Measurements from ENCODE around the gene RUNX1. TPM values are rescaled to one million over a fixed set of nuclear protein-coding genes. Genes with fewer than 3 reads are reported as not detected.

RUNX1 gene
- total and polyA plus RNA-seq, 10 of the 15 experiments (the other 5 are each of a cell fraction or from before 2014, with no cell fraction given): 0.90 to 15.2 (median 4.1) TPM

DNA sequence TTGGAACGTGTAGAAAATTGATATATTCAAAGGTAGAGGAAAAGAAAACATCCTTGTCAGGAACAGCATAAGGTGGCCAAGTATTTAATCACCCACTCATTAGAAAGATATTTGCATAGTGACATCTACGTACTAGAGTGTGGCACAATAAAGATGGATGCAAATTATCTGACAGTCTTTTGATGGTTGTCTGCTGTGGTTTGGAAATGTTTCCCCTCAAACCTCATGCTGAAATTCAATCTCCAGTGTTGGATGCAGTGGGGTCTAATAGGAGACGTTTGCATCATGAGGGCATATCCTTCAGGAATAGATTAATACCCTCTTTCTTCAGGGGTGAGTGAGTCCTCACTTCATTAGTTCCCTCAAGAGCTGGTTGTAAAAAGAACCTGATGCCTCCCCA, 34.1 kb upstream of the RUNX1 start:
- SMC1A ChIA-PET (ENCODE audit: uncharacterized antibody, unreplicated experiment): no interaction called here
- in situ Hi-C loops (cut with MboI) (no loop called here), intact Hi-C loops (cut with micrococcal nuclease; ENCODE audit: unreplicated experiment) (no loop called here)
- no peaks in the 10 kb centered on the region for H3K9me3 ChIP-seq (replicated peaks; ENCODE audit: control insufficient read depth, insufficient read depth, low read length)
- FAIRE-seq (no peak), ATAC-seq (no peak), DNase-seq (ENCODE audit: low read depth, low spot score) (no peak)
- H3K4me2 ChIP-seq (ENCODE audit: control insufficient read depth, insufficient read depth): no peak overlapping the region
- RAD21 ChIA-PET (ENCODE audit: unreplicated experiment): no interaction called here
- 25% methylated on average over 3 of the region's 3 CpGs for WGBS (ENCODE audit: insufficient coverage, insufficient replicate concordance, low lambda C conversion rate, missing lambda C conversion rate)
- no peak overlapping the region for H3K9ac ChIP-seq (ENCODE audit: control insufficient read depth, insufficient read depth, low read length)
- no peaks in the 10 kb centered on the region for H3K36me3 ChIP-seq (ENCODE audit: control insufficient read depth in 2 of 2, insufficient read depth in 2 of 2, low read length in 1 of 2)
- CTCF ChIA-PET: no interaction called here
- H3K79me2 ChIP-seq (ENCODE audit: control insufficient read depth, insufficient read depth, low read length): no peaks in the 10 kb centered on the region
- no peak overlapping the region for H2AFZ ChIP-seq (ENCODE audit: control insufficient read depth, low read depth, low read length)
- BruUV-seq (replicated peaks): no TSS peak
- no peak overlapping the region for H3K4me3 ChIP-seq
- H4K20me1 ChIP-seq (ENCODE audit: control insufficient read depth, insufficient read depth): no peaks in the 10 kb centered on the region
- H3K27ac ChIP-seq (ENCODE audit: control insufficient read depth, insufficient read depth): no peak overlapping the region
- POLR2A ChIA-PET: no interaction called here
- H3K27me3 ChIP-seq (replicated peaks in 1 of 2; ENCODE audit: control insufficient read depth in 2 of 2, insufficient read depth in 2 of 2, low read length in 1 of 2): no peaks in the 10 kb centered on the region
- no peaks in the 10 kb centered on the region for H3K4me1 ChIP-seq (ENCODE audit: control insufficient read depth, insufficient read depth, low read length)
- TF ChIP-seq RCOR1 (conservative IDR thresholded peaks at IDR 0.05; ENCODE audit: low read depth, low read length): no peak
- TF ChIP-seq, protein P1, sequence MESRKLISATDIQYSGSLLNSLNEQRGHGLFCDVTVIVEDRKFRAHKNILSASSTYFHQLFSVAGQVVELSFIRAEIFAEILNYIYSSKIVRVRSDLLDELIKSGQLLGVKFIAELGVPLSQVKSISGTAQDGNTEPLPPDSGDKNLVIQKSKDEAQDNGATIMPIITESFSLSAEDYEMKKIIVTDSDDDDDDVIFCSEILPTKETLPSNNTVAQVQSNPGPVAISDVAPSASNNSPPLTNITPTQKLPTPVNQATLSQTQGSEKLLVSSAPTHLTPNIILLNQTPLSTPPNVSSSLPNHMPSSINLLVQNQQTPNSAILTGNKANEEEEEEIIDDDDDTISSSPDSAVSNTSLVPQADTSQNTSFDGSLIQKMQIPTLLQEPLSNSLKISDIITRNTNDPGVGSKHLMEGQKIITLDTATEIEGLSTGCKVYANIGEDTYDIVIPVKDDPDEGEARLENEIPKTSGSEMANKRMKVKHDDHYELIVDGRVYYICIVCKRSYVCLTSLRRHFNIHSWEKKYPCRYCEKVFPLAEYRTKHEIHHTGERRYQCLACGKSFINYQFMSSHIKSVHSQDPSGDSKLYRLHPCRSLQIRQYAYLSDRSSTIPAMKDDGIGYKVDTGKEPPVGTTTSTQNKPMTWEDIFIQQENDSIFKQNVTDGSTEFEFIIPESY (IDR thresholded peaks at IDR 0.05): no peak
- TF ChIP-seq, protein P2, sequence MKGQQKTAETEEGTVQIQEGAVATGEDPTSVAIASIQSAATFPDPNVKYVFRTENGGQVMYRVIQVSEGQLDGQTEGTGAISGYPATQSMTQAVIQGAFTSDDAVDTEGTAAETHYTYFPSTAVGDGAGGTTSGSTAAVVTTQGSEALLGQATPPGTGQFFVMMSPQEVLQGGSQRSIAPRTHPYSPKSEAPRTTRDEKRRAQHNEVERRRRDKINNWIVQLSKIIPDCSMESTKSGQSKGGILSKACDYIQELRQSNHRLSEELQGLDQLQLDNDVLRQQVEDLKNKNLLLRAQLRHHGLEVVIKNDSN (IDR thresholded peaks at IDR 0.05; ENCODE audit: borderline replicate concordance, extremely low read length, insufficient read depth, low read depth, low read length): no peak
- TF ChIP-seq, protein P3, sequence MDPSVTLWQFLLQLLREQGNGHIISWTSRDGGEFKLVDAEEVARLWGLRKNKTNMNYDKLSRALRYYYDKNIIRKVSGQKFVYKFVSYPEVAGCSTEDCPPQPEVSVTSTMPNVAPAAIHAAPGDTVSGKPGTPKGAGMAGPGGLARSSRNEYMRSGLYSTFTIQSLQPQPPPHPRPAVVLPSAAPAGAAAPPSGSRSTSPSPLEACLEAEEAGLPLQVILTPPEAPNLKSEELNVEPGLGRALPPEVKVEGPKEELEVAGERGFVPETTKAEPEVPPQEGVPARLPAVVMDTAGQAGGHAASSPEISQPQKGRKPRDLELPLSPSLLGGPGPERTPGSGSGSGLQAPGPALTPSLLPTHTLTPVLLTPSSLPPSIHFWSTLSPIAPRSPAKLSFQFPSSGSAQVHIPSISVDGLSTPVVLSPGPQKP (IDR thresholded peaks at IDR 0.05; ENCODE audit: low read depth, low read length): no peak
- no peak for TF ChIP-seq JUND (IDR thresholded peaks at IDR 0.05; ENCODE audit: low read depth, low read length)
- no peak for TF ChIP-seq RB1 (IDR thresholded peaks at IDR 0.05; ENCODE audit: borderline replicate concordance)
- TF ChIP-seq, protein P4, sequence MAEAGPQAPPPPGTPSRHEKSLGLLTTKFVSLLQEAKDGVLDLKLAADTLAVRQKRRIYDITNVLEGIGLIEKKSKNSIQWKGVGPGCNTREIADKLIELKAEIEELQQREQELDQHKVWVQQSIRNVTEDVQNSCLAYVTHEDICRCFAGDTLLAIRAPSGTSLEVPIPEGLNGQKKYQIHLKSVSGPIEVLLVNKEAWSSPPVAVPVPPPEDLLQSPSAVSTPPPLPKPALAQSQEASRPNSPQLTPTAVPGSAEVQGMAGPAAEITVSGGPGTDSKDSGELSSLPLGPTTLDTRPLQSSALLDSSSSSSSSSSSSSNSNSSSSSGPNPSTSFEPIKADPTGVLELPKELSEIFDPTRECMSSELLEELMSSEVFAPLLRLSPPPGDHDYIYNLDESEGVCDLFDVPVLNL (IDR thresholded peaks at IDR 0.05; ENCODE audit: low read depth, low read length): no peak
- no peak for TF ChIP-seq ZNF622 (IDR thresholded peaks at IDR 0.05)
- TF ChIP-seq SREBF2 (IDR thresholded peaks at IDR 0.05; ENCODE audit: low read length): no peak
- TF ChIP-seq, protein P5, sequence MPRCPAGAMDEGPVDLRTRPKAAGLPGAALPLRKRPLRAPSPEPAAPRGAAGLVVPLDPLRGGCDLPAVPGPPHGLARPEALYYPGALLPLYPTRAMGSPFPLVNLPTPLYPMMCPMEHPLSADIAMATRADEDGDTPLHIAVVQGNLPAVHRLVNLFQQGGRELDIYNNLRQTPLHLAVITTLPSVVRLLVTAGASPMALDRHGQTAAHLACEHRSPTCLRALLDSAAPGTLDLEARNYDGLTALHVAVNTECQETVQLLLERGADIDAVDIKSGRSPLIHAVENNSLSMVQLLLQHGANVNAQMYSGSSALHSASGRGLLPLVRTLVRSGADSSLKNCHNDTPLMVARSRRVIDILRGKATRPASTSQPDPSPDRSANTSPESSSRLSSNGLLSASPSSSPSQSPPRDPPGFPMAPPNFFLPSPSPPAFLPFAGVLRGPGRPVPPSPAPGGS (IDR thresholded peaks at IDR 0.05; ENCODE audit: borderline replicate concordance, insufficient read depth, low read depth, low read length, poor library complexity, severe bottlenecking): no peak
- no peak for TF ChIP-seq BMI1 (IDR thresholded peaks at IDR 0.05; ENCODE audit: borderline replicate concordance)
- no peak for TF ChIP-seq NFXL1 (IDR thresholded peaks at IDR 0.05; ENCODE audit: borderline replicate concordance)
- TF ChIP-seq CEBPB (IDR thresholded peaks at IDR 0.05; ENCODE audit: borderline replicate concordance in 1 of 2, low read depth in 2 of 2, low read length in 2 of 2): no peak
- no peak for TF ChIP-seq STAT1 (conservative IDR thresholded peaks at IDR 0.05)
- TF ChIP-seq, protein P6, sequence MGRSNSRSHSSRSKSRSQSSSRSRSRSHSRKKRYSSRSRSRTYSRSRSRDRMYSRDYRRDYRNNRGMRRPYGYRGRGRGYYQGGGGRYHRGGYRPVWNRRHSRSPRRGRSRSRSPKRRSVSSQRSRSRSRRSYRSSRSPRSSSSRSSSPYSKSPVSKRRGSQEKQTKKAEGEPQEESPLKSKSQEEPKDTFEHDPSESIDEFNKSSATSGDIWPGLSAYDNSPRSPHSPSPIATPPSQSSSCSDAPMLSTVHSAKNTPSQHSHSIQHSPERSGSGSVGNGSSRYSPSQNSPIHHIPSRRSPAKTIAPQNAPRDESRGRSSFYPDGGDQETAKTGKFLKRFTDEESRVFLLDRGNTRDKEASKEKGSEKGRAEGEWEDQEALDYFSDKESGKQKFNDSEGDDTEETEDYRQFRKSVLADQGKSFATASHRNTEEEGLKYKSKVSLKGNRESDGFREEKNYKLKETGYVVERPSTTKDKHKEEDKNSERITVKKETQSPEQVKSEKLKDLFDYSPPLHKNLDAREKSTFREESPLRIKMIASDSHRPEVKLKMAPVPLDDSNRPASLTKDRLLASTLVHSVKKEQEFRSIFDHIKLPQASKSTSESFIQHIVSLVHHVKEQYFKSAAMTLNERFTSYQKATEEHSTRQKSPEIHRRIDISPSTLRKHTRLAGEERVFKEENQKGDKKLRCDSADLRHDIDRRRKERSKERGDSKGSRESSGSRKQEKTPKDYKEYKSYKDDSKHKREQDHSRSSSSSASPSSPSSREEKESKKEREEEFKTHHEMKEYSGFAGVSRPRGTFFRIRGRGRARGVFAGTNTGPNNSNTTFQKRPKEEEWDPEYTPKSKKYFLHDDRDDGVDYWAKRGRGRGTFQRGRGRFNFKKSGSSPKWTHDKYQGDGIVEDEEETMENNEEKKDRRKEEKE (IDR thresholded peaks at IDR 0.05): no peak

All from GM12878 (cell line).